ENCODE results near the gene LHX4.

- TF ChIP-seq CTCF (IDR thresholded peaks at IDR 0.05; ENCODE audit: low read length) (no peak), EZH2 (IDR thresholded peaks at IDR 0.05; ENCODE audit: borderline replicate concordance, low read length) (no peak)
Observed at GRCh38 chr1:180299479-180300221, 69.6 kb downstream of the LHX4 start.
